Measurements from ENCODE around the gene C6orf58. TPM values are rescaled to one million over a fixed set of nuclear protein-coding genes. Genes with fewer than 3 reads are reported as not detected.

The C6orf58 gene
- polyA plus RNA-seq: 0.06 to 0.10 TPM in 2 of 3 replicates, not detected in the other
- not detected for polyA plus RNA-seq (2011; ENCODE audit: low read depth)
- 0.06 TPM in 1 of 2 replicates, not detected in the other for polyA plus RNA-seq (2011; cell fraction: cytosol; rRNA removed)
- polyA plus RNA-seq (2011; cell fraction: nucleus; rRNA removed): not detected in 2 replicates
- polyA plus RNA-seq (2012; ENCODE audit: low replicate concordance): 0.18 TPM in 1 of 2 replicates, not detected in the other
- not detected in 3 replicates for polyA minus RNA-seq
- polyA minus RNA-seq (2011; cell fraction: cytosol; rRNA and poly(A)+ RNA removed): not detected
- polyA minus RNA-seq (2011; cell fraction: nucleus; rRNA and poly(A)+ RNA removed): not detected in 2 replicates

DNA sequence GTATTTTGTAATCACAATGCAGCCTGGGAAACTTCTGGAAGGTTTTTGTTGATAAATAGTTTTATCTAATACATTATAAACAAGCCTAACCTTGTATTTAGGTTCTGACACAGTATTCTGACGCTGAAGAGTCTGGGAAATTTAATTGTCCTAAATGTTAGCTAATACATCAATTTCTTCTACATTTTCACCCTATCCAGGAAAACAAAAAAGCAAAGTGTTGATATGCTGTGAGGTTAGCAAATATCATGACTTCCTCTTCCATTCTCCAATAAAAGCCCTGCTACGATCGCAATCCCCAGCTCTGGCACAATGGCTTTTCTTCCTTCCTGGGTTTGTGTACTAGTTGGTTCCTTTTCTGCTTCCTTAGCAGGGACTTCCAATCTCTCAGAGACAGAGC, at the start of gene C6orf58:
C6orf58 (plus strand) TSS at position 301 of the 400 bp plus-strand sequence; CDS start at position 313, 12 bp downstream.
- Histone ChIP-seq H3K27ac (ENCODE audit: control insufficient read depth, insufficient read depth, low read length) (no peak within 1 kb of the TSS), H3K4me3 (ENCODE audit: control insufficient read depth in 2 of 3, extremely low read depth in 1 of 3, insufficient read depth in 2 of 3, low read depth in 1 of 3, low read length in 3 of 3) (no peak within 1 kb of the TSS), H3K9me3 (ENCODE audit: control insufficient read depth, low read depth, low read length) (no peaks in the 10 kb centered on the region), H4K20me1 (ENCODE audit: control insufficient read depth, extremely low read depth, insufficient read depth, low read length) (no peaks in the 10 kb centered on the region), H2AFZ (ENCODE audit: control insufficient read depth, low read length) (no peak within 1 kb of the TSS), H3K4me1 (ENCODE audit: control insufficient read depth, extremely low read depth, insufficient read depth, low read length) (no peaks in the 10 kb centered on the region), H3K27me3 (ENCODE audit: control insufficient read depth, extremely low read depth, insufficient read depth, low read length) (no peaks in the 10 kb centered on the region), H3K9ac (ENCODE audit: control insufficient read depth, extremely low read depth, insufficient read depth, low read length) (no peak within 1 kb of the TSS), H3K36me3 (ENCODE audit: control insufficient read depth in 2 of 2, extremely low read depth in 1 of 2, insufficient read depth in 2 of 2, low read length in 2 of 2) (no peaks in the 10 kb centered on the region), H3K9me1 (ENCODE audit: control insufficient read depth, extremely low read depth, insufficient read depth, low read length) (no peaks in the 10 kb centered on the region), H3K79me2 (ENCODE audit: control insufficient read depth, insufficient read depth, low read length) (no peaks in the 10 kb centered on the region), H3K4me2 (ENCODE audit: control insufficient read depth, extremely low read depth, insufficient read depth, low read depth, low read length) (no peak within 1 kb of the TSS)
- no peak for FAIRE-seq
- TF ChIP-seq, protein P1, sequence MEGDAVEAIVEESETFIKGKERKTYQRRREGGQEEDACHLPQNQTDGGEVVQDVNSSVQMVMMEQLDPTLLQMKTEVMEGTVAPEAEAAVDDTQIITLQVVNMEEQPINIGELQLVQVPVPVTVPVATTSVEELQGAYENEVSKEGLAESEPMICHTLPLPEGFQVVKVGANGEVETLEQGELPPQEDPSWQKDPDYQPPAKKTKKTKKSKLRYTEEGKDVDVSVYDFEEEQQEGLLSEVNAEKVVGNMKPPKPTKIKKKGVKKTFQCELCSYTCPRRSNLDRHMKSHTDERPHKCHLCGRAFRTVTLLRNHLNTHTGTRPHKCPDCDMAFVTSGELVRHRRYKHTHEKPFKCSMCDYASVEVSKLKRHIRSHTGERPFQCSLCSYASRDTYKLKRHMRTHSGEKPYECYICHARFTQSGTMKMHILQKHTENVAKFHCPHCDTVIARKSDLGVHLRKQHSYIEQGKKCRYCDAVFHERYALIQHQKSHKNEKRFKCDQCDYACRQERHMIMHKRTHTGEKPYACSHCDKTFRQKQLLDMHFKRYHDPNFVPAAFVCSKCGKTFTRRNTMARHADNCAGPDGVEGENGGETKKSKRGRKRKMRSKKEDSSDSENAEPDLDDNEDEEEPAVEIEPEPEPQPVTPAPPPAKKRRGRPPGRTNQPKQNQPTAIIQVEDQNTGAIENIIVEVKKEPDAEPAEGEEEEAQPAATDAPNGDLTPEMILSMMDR (optimal IDR thresholded peaks at IDR 0.05 in 1 of 3, IDR thresholded peaks at IDR 0.05 in 1 of 3, conservative IDR thresholded peaks at IDR 0.05 in 1 of 3; ENCODE audit: extremely low read depth in 1 of 3, insufficient read depth in 2 of 3, low read length in 3 of 3): no peak
- TF ChIP-seq EZH2 (IDR thresholded peaks at IDR 0.05; ENCODE audit: low read length): no peak
- dilution Hi-C loops (cut with MboI; ENCODE audit: extremely low pct_ligation_motif_present, low sequenced_read_pairs): no loop called here
- no peak for DNase-seq (ENCODE audit: low read depth, low spot score)

DNA sequence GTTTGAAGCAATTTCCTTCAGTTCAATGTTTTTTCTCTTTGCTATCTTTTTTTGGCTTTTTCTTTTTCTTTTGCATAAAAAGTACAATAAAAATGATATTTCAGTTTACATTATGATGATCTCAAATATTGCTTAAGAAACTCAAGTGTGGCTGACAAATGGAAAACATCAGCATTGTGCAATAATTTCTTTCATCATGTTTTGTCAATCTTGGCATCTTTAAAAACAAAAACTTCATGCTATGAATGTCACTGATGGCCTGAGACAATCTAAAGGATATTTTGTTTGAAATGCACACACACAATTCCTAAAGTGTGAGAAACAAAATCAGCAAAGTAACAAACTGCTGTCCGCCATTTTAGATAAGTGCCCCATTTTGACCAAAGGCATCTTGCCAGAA, 44.0 kb upstream of the C6orf58 start:
- no peak overlapping the region for H2AFZ ChIP-seq (ENCODE audit: control insufficient read depth, low read length)

More for the DNA sequence above, 44.0 kb upstream of the C6orf58 start:
- Histone ChIP-seq H3K4me2 (ENCODE audit: control insufficient read depth, extremely low read depth, insufficient read depth, low read depth, low read length) (no peak overlapping the region), H3K9ac (ENCODE audit: control insufficient read depth, extremely low read depth, insufficient read depth, low read length) (no peak overlapping the region), H3K27me3 (ENCODE audit: control insufficient read depth, extremely low read depth, insufficient read depth, low read length) (peaks cover 3% of the 10 kb centered on the region), H4K20me1 (ENCODE audit: control insufficient read depth, extremely low read depth, insufficient read depth, low read length) (no peaks in the 10 kb centered on the region), H3K9me3 (ENCODE audit: control insufficient read depth, low read depth, low read length) (no peaks in the 10 kb centered on the region), H3K36me3 (ENCODE audit: control insufficient read depth in 2 of 2, extremely low read depth in 1 of 2, insufficient read depth in 2 of 2, low read length in 2 of 2) (no peaks in the 10 kb centered on the region), H3K79me2 (ENCODE audit: control insufficient read depth, insufficient read depth, low read length) (no peaks in the 10 kb centered on the region), H3K27ac (ENCODE audit: control insufficient read depth, insufficient read depth, low read length) (no peak overlapping the region), H3K4me3 (ENCODE audit: control insufficient read depth in 2 of 3, extremely low read depth in 1 of 3, insufficient read depth in 2 of 3, low read depth in 1 of 3, low read length in 3 of 3) (no peak overlapping the region), H3K4me1 (ENCODE audit: control insufficient read depth, extremely low read depth, insufficient read depth, low read length) (no peaks in the 10 kb centered on the region), H3K9me1 (ENCODE audit: control insufficient read depth, extremely low read depth, insufficient read depth, low read length) (no peaks in the 10 kb centered on the region)
- no peak for FAIRE-seq
- TF ChIP-seq EZH2 (IDR thresholded peaks at IDR 0.05; ENCODE audit: low read length): no peak
- TF ChIP-seq, protein P1 (optimal IDR thresholded peaks at IDR 0.05 in 1 of 3, IDR thresholded peaks at IDR 0.05 in 1 of 3, conservative IDR thresholded peaks at IDR 0.05 in 1 of 3; ENCODE audit: extremely low read depth in 1 of 3, insufficient read depth in 2 of 3, low read length in 3 of 3): no peak
- no peak for DNase-seq (ENCODE audit: low read depth, low spot score)
- dilution Hi-C loops (cut with MboI; ENCODE audit: extremely low pct_ligation_motif_present, low sequenced_read_pairs): no loop called here
